PC-9 (cell line): Measurements from ENCODE around the gene ITGA2. TPM values are rescaled to one million over a fixed set of nuclear protein-coding genes. Genes with fewer than 3 reads are reported as not detected.

Source experiments
- BruUV-seq: library from RNA; stranded (reverse); fragments of 400-500 nt; replicated peaks from 2 replicates; lab custom pipeline; 2021; lab: Mats Ljungman, UMichigan
- CTCF ChIA-PET: fragments of 300-600 bp; sonication (Branson Sonifier 250); formaldehyde crosslinking; loops from one replicate; lab custom pipeline; 2022; ENCODE audit warnings: antibody characterized with exemption; lab: Charles Lee
- POLR2A ChIA-PET: fragments of 300-600 bp; sonication (Branson Sonifier 250); formaldehyde crosslinking; loops from one replicate; lab custom pipeline; 2022; ENCODE audit warnings: antibody characterized with exemption; ENCODE audit not compliant: unreplicated experiment; lab: Charles Lee
- DNase-seq, 2 experiments: peaks; one replicate each; pipeline versions ENCODE4 v3.0.0 to v3.0.0-alpha.2; 2015 to 2022; ENCODE audit warnings: mixed read lengths in 1 of 2
- H2AFZ ChIP-seq: fragments of 200-600 bp; sonication (generic); 2 replicates; pipeline ENCODE4 v1.8.1; 2017; ENCODE audit warnings: antibody characterized with exemption
- H3F3A ChIP-seq: fragments of 200-600 bp; sonication (generic); 2 replicates; pipeline ENCODE4 v1.8.1; 2017; ENCODE audit warnings: antibody characterized with exemption, mild to moderate bottlenecking, low read depth; ENCODE audit not compliant: insufficient read depth
- H3K27ac ChIP-seq: fragments of 200-600 bp; sonication (generic); 2 replicates; pipeline ENCODE4 v1.6.1; 2016; ENCODE audit warnings: mixed run types
- H3K27me3 ChIP-seq: fragments of 200-600 bp; sonication (generic); 2 replicates; pipeline ENCODE4 v1.6.1; 2016; ENCODE audit warnings: low read depth, mixed run types; ENCODE audit not compliant: insufficient read depth
- H3K36me3 ChIP-seq: fragments of 200-600 bp; sonication (generic); 2 replicates; pipeline ENCODE4 v1.6.1; 2016; ENCODE audit warnings: low read depth, mixed run types
- H3K4me1 ChIP-seq: fragments of 200-600 bp; sonication (generic); replicated peaks from 2 replicates; pipeline ENCODE4 v1.6.1; 2016; ENCODE audit warnings: mixed run types; ENCODE audit not compliant: insufficient read depth
- H3K4me2 ChIP-seq: fragments of 200-600 bp; sonication (generic); 2 replicates; pipeline ENCODE4 v1.6.1; 2017; ENCODE audit warnings: mixed run types
- H3K4me3 ChIP-seq: fragments of 200-600 bp; sonication (generic); 2 replicates; pipeline ENCODE4 v1.6.1; 2016; ENCODE audit warnings: mixed run types
- H3K79me2 ChIP-seq: fragments of 200-600 bp; sonication (generic); 2 replicates; pipeline ENCODE4 v1.6.1; 2017; ENCODE audit warnings: low read depth, mixed run types
- H3K9me2 ChIP-seq: fragments of 200-600 bp; sonication (generic); 2 replicates; pipeline ENCODE4 v1.8.1; 2017; ENCODE audit warnings: mild to moderate bottlenecking; ENCODE audit not compliant: insufficient read depth
- H3K9me3 ChIP-seq: fragments of 200-600 bp; sonication (generic); 2 replicates; pipeline ENCODE4 v1.8.1; 2016; ENCODE audit warnings: low read depth; ENCODE audit not compliant: insufficient read depth
- H4K20me1 ChIP-seq: fragments of 200-600 bp; sonication (generic); 2 replicates; pipeline ENCODE4 v1.8.1; 2017; ENCODE audit not compliant: insufficient read depth
- EZH2 ChIP-seq: fragments of 200-600 bp; sonication (generic); IDR thresholded peaks from 2 replicates; pipeline ENCODE4 v1.8.0; 2017; ENCODE audit warnings: antibody characterized with exemption, low read depth
- intact Hi-C: fragments of 100-400 bp; cut with micrococcal nuclease; formaldehyde crosslinking; loops from one replicate; pipeline ENCODE4 v1.10.0; 2022; ENCODE audit not compliant: unreplicated experiment
- total RNA-seq: library from RNA; stranded (reverse); gene quantifications from 2 replicates; pipeline ENCODE4 v1.2.3, GENCODE V29; 2021
- TF ChIP-seq, protein P1 (sequence below): fragments of 200-600 bp; sonication (generic); conservative IDR thresholded peaks from 2 replicates; pipeline ENCODE4 v1.6.1; 2017; ENCODE audit warnings: mixed run types, antibody characterized with exemption, mild to moderate bottlenecking, moderate library complexity

ITGA2 gene
- total RNA-seq, 1 experiment from 2014 or later = 35.8 TPM

DNA sequence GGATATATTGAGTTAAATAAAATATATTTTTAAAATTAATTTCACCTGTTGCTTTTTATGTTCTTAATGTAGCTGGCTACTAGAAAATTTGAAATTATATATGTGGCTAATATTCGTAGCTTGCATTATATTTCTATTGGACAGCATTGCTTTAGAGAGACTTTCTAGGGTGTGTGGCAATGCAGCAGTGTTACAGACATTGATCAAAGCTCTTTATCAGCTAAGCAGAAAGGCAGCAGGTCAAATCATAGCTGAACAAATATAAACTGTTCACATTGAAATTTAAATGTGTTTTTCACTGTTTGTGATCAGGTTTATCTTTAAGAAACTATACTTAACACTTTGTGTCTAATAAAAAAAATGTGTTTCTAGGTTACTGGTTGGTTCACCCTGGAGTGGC is 52.6 kb downstream of the ITGA2 start:
- H3K27ac ChIP-seq = no peak overlapping the region
- no TSS peak for BruUV-seq
- no peaks in the 10 kb centered on the region for H3K9me3 ChIP-seq
- H3K4me2 ChIP-seq = no peak overlapping the region
- intact Hi-C loops = loop anchor here (10.0 kb wide), 1 partner anchor 87 kb away; no protein-coding TSS in a partner anchor
- TF ChIP-seq, protein P1, sequence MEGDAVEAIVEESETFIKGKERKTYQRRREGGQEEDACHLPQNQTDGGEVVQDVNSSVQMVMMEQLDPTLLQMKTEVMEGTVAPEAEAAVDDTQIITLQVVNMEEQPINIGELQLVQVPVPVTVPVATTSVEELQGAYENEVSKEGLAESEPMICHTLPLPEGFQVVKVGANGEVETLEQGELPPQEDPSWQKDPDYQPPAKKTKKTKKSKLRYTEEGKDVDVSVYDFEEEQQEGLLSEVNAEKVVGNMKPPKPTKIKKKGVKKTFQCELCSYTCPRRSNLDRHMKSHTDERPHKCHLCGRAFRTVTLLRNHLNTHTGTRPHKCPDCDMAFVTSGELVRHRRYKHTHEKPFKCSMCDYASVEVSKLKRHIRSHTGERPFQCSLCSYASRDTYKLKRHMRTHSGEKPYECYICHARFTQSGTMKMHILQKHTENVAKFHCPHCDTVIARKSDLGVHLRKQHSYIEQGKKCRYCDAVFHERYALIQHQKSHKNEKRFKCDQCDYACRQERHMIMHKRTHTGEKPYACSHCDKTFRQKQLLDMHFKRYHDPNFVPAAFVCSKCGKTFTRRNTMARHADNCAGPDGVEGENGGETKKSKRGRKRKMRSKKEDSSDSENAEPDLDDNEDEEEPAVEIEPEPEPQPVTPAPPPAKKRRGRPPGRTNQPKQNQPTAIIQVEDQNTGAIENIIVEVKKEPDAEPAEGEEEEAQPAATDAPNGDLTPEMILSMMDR = no peak
- no peak for TF ChIP-seq EZH2
- no peak overlapping the region for H2AFZ ChIP-seq
- H3K4me1 ChIP-seq = peaks cover 30% of the 10 kb centered on the region
- peaks cover 23% of the 10 kb centered on the region for H3K36me3 ChIP-seq
- no peak for DNase-seq
- POLR2A ChIA-PET = no interaction called here
- no peaks in the 10 kb centered on the region for H3K9me2 ChIP-seq
- H4K20me1 ChIP-seq = no peaks in the 10 kb centered on the region
- H3K4me3 ChIP-seq = no peak overlapping the region
- H3K79me2 ChIP-seq = peaks cover 50% of the 10 kb centered on the region
- H3K27me3 ChIP-seq = no peaks in the 10 kb centered on the region
- CTCF ChIA-PET = no interaction called here
- peaks cover 19% of the 10 kb centered on the region for H3F3A ChIP-seq

DNA sequence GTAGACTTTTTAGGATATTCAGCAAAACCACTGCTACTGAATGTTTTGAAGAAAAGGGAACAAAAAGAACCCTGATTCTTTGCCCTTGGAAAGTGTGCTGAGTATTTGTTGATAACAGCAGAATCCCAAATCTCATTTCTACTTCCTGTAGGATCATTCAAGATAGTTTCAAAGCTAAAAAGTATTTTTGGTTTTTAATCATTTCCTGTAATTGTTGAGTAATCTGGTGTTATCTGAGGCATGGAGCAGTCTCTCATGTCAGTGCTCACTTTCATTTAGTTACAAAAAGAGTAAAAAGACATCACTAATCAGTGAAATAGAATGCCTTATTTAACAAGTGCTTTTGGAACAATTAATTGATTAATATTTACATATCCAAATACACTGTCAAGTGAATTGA is 56.1 kb downstream of the ITGA2 start:
- DNase-seq = no peak
- TF ChIP-seq, protein P1 = no peak
- no peak for TF ChIP-seq EZH2
- no TSS peak for BruUV-seq
- no peaks in the 10 kb centered on the region for H4K20me1 ChIP-seq
- no peak overlapping the region for H2AFZ ChIP-seq
- no peaks in the 10 kb centered on the region; the same call in none of the 2 replicates for H3F3A ChIP-seq
- ChIA-PET POLR2A (no interaction called here), CTCF (no interaction called here)
- no peaks in the 10 kb centered on the region for H3K27me3 ChIP-seq
- H3K79me2 ChIP-seq = peaks cover 22% of the 10 kb centered on the region
- H3K4me2 ChIP-seq = no peak overlapping the region
- peaks cover 28% of the 10 kb centered on the region for H3K36me3 ChIP-seq
- H3K4me3 ChIP-seq = no peak overlapping the region
- H3K27ac ChIP-seq = no peak overlapping the region
- intact Hi-C loops = loop anchor here (10.0 kb wide), 1 partner anchor 90 kb away; no protein-coding TSS in a partner anchor
- H3K4me1 ChIP-seq = 0 out of 2 replicates have a peak, but pooled peaks cover 4% of the 10 kb centered on the region
- H3K9me3 ChIP-seq = no peaks in the 10 kb centered on the region
- H3K9me2 ChIP-seq = no peaks in the 10 kb centered on the region

DNA sequence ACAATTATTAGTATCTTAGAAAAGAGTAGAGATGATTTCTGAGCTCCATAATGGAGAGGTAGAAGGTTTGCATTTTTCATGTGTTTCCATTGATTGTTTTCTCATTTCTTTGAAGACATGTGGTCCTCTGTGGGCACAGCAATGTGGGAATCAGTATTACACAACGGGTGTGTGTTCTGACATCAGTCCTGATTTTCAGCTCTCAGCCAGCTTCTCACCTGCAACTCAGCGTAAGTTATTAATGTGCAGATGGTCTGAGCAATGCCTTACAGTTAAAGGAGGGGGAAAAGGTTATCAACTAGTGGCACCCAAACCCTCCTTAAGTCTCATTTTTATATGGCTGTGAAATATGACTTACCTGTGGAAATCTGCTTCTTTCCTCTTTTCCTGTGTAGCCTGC is 59.1 kb downstream of the ITGA2 start:
- no peak overlapping the region for H3K4me2 ChIP-seq
- H4K20me1 ChIP-seq = no peaks in the 10 kb centered on the region
- no peak for DNase-seq
- no peak overlapping the region for H3K27ac ChIP-seq
- ChIA-PET POLR2A (no interaction called here), CTCF (no interaction called here)
- no peaks in the 10 kb centered on the region for H3K4me1 ChIP-seq
- intact Hi-C loops = loop anchor here (10.0 kb wide), 1 partner anchor 93 kb away; no protein-coding TSS in a partner anchor
- no peaks in the 10 kb centered on the region for H3K9me3 ChIP-seq
- H3K36me3 ChIP-seq = peaks cover 24% of the 10 kb centered on the region; the same call in 1 of the 2 replicates
- TF ChIP-seq, protein P1 = no peak
- no peak for TF ChIP-seq EZH2
- no peaks in the 10 kb centered on the region for H3K27me3 ChIP-seq
- no TSS peak for BruUV-seq
- no peak overlapping the region for H3K4me3 ChIP-seq
- 0 out of 2 replicates have a peak, but pooled peaks cover 4% of the 10 kb centered on the region for H3K79me2 ChIP-seq
- no peaks in the 10 kb centered on the region for H3K9me2 ChIP-seq
- H2AFZ ChIP-seq = no peak overlapping the region
- peaks cover 4% of the 10 kb centered on the region for H3F3A ChIP-seq
